Immature natural killer cell (primary cell): Measurements from ENCODE around the gene PYROXD2. TPM values are rescaled to one million over a fixed set of nuclear protein-coding genes. Genes with fewer than 3 reads are reported as not detected.

Experiments used
- DNase-seq, 3 donors: peaks; one replicate each; pipeline ENCODE4 v3.0.0; 2022; ENCODE audit warnings: mixed read lengths in 1 of 3
- H3K27ac Mint-ChIP-seq, 6 donors: one replicate each; pipeline ENCODE4 v1.8.0; 2020; ENCODE audit warnings: mixed read lengths in 6 of 6, mild to moderate bottlenecking in 5 of 6, inconsistent platforms in 4 of 6, moderate library complexity in 3 of 6
- H3K27me3 Mint-ChIP-seq, 3 donors: one replicate each; pipeline ENCODE4 v1.8.0; 2020 to 2021; ENCODE audit warnings: low read depth in 3 of 3, mild to moderate bottlenecking in 3 of 3, mixed read lengths in 3 of 3, moderate library complexity in 3 of 3, inconsistent platforms in 1 of 3
- H3K36me3 Mint-ChIP-seq, 3 donors: one replicate each; pipeline ENCODE4 v1.8.0; 2020; ENCODE audit warnings: mixed read lengths in 3 of 3, inconsistent platforms in 2 of 3, mild to moderate bottlenecking in 2 of 3
- H3K4me1 Mint-ChIP-seq, 2 donors: one replicate each; pipeline ENCODE4 v1.8.0; 2020; ENCODE audit warnings: inconsistent platforms in 2 of 2, mild to moderate bottlenecking in 2 of 2, mixed read lengths in 2 of 2, moderate library complexity in 1 of 2
- H3K4me3 Mint-ChIP-seq, 5 donors: one replicate each; pipeline ENCODE4 v1.8.0; 2020; ENCODE audit warnings: mild to moderate bottlenecking in 5 of 5, mixed read lengths in 5 of 5, inconsistent platforms in 3 of 5, moderate library complexity in 3 of 5
- H3K9me3 Mint-ChIP-seq, 6 donors: one replicate each; pipeline ENCODE4 v1.8.0; 2020; ENCODE audit warnings: mild to moderate bottlenecking in 6 of 6, mixed read lengths in 6 of 6, inconsistent platforms in 4 of 6, moderate library complexity in 3 of 6
- polyA plus RNA-seq, 3 donors: library from polyadenylated mRNA; unstranded; fragments of 300-500 nt; fragmentation: Illumina TruSeq; gene quantifications; one replicate each; pipeline ENCODE4 v1.2.3, GENCODE V29; 2021

Gene PYROXD2
- polyA plus RNA-seq, 3 donors from 2014 or later: 8.5 to 21.1 (median 17.3) TPM

DNA sequence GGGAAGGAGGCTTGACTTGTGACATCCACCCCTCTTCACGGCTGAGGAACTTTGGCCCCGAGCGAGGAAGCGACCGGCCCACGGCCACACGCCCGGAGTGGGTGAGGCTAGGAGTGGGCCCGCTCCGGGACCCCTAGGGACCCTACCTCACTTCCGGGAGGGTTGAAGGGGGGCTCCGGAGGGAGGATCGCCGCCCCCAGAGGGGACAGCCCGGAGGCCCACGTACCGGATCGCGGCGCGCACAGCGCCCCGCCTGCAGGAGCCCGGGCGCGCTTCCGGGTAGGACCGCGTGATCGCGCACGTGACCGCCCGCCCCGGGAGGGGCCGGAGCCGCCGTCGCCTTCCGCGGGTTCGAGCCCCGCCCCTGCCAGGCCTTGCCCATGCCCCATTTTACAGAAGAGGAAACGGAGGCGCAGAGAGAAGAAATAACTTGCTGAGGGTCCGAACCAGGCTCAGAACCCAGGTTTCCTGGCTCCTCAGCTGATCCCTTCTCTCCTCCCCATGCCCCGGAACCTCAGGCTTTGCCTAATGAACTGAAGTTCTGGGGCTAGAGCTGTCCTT lies 31.8 kb upstream of the PYROXD2 start, which contains the start of gene HPS1:
HPS1 (minus strand) TSS at position 275 of the 561 bp plus-strand sequence. CDS start 3,695 bp downstream, outside the sequence.
- H3K36me3 Mint-ChIP-seq: peaks cover 4 to 11% (median 7%) of the 10 kb centered on the region in 3 donors
- H3K9me3 Mint-ChIP-seq: no peaks in the 10 kb centered on the region
- H3K27me3 Mint-ChIP-seq: peaks cover 8 to 13% (median 12%) of the 10 kb centered on the region in 3 donors
- peaks cover 45 to 48% of the 10 kb centered on the region in 2 donors for H3K4me1 Mint-ChIP-seq
- peak within 1 kb of the TSS; percentile 88 to 93 (median 90) for H3K27ac Mint-ChIP-seq
- peak within 1 kb of the TSS; percentile 90 to 93 (median 90) for H3K4me3 Mint-ChIP-seq
- peak; percentile 78 to 82 (median 81) for DNase-seq

DNA sequence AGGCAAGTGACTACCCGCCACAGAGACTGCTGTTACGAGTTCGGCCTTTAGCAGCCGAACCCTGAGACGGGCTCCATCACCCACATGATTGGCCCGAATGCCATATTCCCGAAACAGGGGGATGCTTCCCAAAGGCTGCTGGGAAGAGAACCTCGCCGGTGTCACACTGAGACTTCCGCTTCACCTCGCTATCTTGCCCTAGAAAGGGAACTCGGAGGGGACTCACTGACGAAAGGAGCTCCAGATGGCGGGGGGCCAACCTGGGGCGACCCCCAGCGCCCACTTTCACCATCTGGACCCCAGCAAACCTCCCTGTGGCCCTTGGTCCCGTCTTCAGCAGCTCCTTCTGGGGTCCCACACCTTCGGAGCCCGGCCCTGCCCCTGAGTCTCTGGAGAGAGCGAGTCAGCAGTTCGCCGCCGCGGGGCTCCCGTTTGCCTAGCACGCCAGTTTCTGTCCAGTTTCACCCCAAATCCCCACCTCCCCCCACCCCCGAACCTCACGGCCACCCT lies 31.2 kb upstream of the PYROXD2 start:
- Mint-ChIP-seq H3K27ac (peak overlapping the region; percentile 88 to 93 (median 89)), H3K4me1 (peaks cover 47 to 54% of the 10 kb centered on the region in 2 donors), H3K4me3 (peak overlapping the region; percentile 90 to 93 (median 90)), H3K27me3 (peaks cover 8 to 13% (median 12%) of the 10 kb centered on the region in 3 donors), H3K36me3 (peaks cover 4 to 15% (median 7%) of the 10 kb centered on the region in 3 donors), H3K9me3 (no peaks in the 10 kb centered on the region)
- peak in 1 of 3 donors; percentile 22 for DNase-seq

DNA sequence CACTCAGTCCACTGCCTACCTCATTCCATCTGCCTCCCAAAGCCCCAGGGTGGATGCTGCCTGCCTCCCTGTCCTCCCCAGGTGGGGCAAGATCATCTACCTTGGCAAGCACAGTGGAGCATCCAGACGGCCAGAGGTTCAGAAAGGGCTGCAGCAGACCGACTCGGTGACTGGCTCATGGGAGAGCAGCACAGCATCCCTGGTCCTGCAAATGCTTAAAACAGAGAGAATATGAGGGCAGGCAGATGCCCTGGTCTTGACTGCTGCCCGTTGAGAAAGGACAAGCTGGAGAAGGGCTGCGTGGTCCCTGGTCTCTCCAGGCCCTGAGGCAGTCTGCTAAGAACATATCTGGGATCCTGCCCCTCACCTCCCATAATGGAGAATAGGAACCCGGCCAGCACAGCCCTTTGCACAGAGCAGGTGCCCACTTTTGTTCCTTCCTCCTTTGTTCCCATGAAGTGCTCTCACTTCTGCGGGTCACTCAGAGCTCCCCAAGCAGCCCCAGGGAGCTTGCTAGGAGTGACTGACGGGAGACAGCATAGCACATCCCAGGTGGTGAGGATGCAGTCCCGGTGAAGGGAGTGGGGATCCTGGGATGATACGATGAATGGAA lies 30.3 kb upstream of the PYROXD2 start:
- Mint-ChIP-seq H3K36me3 (peaks cover 4 to 19% (median 7%) of the 10 kb centered on the region in 3 donors), H3K4me1 (peaks cover 51 to 58% of the 10 kb centered on the region in 2 donors), H3K9me3 (no peaks in the 10 kb centered on the region), H3K27me3 (peaks cover 8 to 11% (median 9%) of the 10 kb centered on the region in 3 donors), H3K27ac (peak overlapping the region; percentile 88 to 93 (median 89)), H3K4me3 (peak overlapping the region; percentile 90 to 93 (median 90))
- DNase-seq: no peak

DNA sequence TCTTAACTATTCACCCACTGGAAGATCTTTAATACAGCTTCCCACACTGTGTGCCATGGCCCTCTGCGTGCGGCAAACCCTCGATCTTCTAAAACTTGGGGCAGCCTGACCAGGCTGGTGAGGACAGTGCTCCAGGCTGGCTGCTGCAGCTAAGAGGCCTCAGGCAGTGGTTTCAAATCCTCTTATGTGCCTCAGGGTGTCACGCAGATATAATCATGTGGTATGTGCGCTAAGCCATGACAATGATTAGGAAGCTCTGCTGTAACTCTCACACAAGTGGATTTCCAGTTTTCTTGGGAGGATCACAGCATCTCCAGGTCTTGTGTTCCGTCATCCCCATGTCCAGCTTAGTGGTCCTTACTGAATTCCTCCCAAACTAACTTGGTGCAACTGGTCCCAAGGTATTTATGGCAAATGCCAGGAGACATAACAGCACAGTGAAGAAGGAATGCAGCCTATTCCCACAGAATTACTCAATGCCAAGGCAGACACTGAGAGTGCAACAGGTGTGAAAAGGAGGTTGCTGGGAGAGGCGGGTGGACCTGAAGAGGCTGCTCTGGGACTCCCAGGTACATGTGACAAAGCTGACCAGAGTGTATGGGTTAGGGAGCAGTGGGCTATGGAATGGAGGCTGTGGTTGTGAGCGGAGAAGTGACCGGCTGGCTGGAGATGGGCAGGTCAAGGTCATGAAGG lies 29.5 kb upstream of the PYROXD2 start:
- H3K4me1 Mint-ChIP-seq: peaks cover 54 to 64% of the 10 kb centered on the region in 2 donors

DNA sequence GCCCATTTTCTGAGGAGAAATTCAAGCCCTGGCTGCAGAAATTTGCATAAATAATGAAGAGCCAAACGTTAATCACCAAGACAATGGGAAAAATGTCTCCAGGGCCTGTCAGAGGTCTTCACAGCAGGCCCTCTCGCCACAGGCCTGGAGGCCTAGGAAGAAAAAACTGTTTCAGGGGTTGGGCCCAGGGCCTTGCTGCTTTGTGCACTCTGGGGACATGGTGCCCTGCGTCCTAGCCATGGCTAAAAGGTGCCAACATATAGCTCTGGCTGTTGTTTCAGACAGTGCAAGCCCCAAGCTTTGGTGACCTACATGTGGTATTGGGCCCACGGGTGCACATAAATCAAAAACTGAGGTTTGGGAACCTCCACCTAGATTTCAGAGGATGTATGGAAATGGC lies 23.7 kb upstream of the PYROXD2 start:
- H3K27ac Mint-ChIP-seq: peak overlapping the region in 1 of 6 donors; percentile 7
- H3K4me3 Mint-ChIP-seq: no peak overlapping the region
- H3K9me3 Mint-ChIP-seq: no peaks in the 10 kb centered on the region
- peaks cover 25 to 56% (median 28%) of the 10 kb centered on the region in 3 donors for H3K36me3 Mint-ChIP-seq
- H3K27me3 Mint-ChIP-seq: no peaks in the 10 kb centered on the region
- H3K4me1 Mint-ChIP-seq: peaks cover 23 to 52% of the 10 kb centered on the region in 2 donors
- DNase-seq: no peak

More for the DNA sequence above, 29.5 kb upstream of the PYROXD2 start:
- Mint-ChIP-seq H3K4me3 (peak overlapping the region; percentile 40 to 93 (median 90)), H3K27ac (peak overlapping the region; percentile 48 to 90 (median 88)), H3K9me3 (no peaks in the 10 kb centered on the region), H3K27me3 (peaks cover 8 to 9% (median 9%) of the 10 kb centered on the region in 3 donors), H3K36me3 (peaks cover 10 to 26% (median 11%) of the 10 kb centered on the region in 3 donors)
- no peak for DNase-seq

DNA sequence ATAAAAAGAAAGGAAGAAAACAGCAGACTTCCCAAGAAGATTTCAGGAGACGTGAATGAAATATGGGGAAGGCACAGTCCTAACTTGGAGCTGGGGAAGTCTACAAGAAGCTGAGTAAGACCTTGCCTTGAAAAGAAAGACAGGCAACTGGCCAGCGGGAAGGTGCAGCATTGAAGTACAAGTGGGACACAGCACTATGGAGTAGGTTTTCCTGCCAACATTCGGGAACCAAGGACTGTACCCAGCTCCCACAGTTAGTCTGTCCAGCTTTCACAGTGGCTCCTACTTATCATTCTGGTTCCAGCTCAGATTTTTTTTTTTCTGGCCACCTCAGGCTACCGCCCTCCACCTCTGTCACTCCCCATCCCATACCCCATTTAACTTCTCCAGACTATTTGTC lies 21.7 kb upstream of the PYROXD2 start:
- H3K36me3 Mint-ChIP-seq: peaks cover 30 to 60% (median 36%) of the 10 kb centered on the region in 3 donors
- peaks cover 0 to 4% (median 0%) of the 10 kb centered on the region in 6 donors for H3K9me3 Mint-ChIP-seq
- peaks cover 12 to 36% of the 10 kb centered on the region in 2 donors for H3K4me1 Mint-ChIP-seq
- H3K27ac Mint-ChIP-seq: no peak overlapping the region
- no peaks in the 10 kb centered on the region for H3K27me3 Mint-ChIP-seq
- no peak for DNase-seq
- no peak overlapping the region for H3K4me3 Mint-ChIP-seq

DNA sequence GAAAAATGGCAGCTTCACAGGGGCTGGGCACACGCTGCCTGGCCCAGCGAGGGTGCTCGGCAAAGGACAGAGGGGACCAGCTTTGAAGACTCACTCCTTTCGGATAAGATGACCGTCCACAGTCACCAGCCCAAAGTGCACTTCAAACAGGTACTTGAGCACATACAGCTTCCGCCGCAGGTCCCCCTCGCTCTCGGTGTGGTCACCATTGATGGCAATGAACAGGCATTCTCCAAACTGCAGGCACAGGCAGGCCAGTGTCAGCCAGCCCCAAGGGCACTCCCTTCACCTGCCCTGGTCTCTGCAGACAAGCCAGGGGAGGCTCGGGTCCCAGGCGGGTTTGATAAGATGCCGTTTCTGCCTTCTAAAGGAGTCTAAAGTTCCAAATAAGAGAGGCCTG lies 20.2 kb upstream of the PYROXD2 start:
- H3K27ac Mint-ChIP-seq: peak overlapping the region in 3 of 6 donors; percentile 28 to 60 (median 35)
- H3K9me3 Mint-ChIP-seq: peaks cover 0 to 4% (median 0%) of the 10 kb centered on the region in 6 donors
- H3K27me3 Mint-ChIP-seq: no peaks in the 10 kb centered on the region
- peaks cover 35 to 68% (median 42%) of the 10 kb centered on the region in 3 donors for H3K36me3 Mint-ChIP-seq
- H3K4me3 Mint-ChIP-seq: no peak overlapping the region
- no peak for DNase-seq
- peaks cover 6 to 26% of the 10 kb centered on the region in 2 donors for H3K4me1 Mint-ChIP-seq

DNA sequence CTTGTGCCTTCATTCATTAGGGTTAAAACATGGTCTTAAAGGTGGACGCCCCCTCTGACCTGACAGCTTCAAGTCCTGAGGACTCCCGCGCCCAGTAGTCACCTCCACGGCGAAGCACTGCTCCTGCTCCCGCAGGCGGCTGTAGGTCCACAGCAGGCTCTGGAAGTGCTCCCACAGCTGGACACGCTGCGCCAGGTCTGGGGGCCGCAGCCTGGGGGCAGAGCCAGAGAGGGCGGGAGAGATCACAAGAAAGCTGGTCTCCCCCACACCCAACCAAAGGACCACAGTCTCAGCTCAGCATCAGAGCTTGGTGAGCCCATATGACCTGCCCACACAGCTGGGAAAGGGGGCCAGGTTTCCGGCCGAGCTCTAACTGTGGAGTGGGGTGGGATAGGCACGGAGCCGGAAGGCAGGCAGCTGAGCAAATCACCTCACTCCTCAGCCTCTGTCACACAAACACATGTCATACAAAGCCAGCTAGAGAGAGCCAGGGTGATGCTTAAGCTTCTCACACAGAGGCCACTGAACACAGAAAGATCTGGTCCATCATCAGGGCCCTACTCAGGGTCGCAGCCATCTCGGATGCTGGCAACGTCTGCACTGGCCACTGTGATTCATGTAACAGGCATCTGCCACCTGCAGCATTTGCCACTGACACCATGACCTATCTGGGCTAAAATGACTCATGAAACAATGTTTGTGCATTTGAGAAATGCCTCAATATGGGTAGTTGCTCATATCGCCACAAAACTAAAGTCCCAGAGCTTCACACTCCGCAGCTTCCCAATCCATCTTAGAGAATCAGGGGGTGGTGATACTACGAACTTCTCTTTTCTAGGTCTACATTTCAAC lies 19.1 kb upstream of the PYROXD2 start:
- Mint-ChIP-seq H3K4me3 (no peak overlapping the region), H3K9me3 (peaks cover 0 to 4% (median 0%) of the 10 kb centered on the region in 6 donors), H3K36me3 (peaks cover 32 to 62% (median 35%) of the 10 kb centered on the region in 3 donors), H3K27me3 (no peaks in the 10 kb centered on the region), H3K4me1 (peaks cover 3 to 21% of the 10 kb centered on the region in 2 donors), H3K27ac (no peak overlapping the region)
- no peak for DNase-seq

DNA sequence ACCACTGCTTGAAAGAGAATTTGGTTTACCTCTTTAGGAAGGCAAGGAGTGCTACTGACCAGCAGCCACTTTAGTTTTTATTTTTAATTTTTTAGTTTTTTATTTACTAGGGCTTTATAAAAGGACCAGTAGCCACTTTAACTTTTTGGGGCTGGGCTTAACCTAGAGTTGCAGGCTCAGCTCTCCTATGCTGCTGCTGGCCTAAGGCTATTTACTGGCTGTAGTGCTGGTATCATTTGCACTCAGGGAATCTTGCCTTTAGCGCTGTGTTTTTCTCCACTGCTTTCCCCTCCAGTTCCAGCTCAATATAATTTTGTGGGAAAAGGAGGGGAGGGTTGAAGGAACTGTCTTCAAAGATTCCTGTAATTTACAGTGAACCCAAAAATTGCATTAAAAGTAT lies 18.4 kb upstream of the PYROXD2 start:
- no peaks in the 10 kb centered on the region for H3K27me3 Mint-ChIP-seq
- peaks cover 0 to 4% (median 0%) of the 10 kb centered on the region in 6 donors for H3K9me3 Mint-ChIP-seq
- DNase-seq: no peak
- peaks cover under 1 to 18% of the 10 kb centered on the region in 2 donors for H3K4me1 Mint-ChIP-seq
- no peak overlapping the region for H3K27ac Mint-ChIP-seq
- peaks cover 32 to 57% (median 33%) of the 10 kb centered on the region in 3 donors for H3K36me3 Mint-ChIP-seq
- H3K4me3 Mint-ChIP-seq: no peak overlapping the region

DNA sequence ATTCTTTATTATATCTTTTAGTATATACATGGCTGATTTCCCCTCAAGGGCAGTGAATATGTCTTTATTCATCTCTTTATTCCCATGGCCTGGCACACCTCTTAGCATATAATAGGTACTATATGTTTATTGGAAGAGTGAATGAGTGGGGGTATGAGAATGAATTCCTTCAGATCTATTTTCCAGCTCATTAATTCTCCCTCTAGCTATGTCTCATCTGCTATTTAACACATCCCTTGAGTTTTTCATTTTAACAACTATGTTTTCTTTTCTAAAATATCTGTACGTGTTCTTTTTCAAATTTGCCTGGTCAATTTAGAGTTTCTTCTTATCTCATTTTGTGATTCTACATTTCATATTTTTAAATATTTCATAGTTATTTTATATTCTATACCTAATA lies 17.3 kb upstream of the PYROXD2 start:
- Mint-ChIP-seq H3K27ac (no peak overlapping the region), H3K9me3 (peaks cover 0 to 4% (median 0%) of the 10 kb centered on the region in 6 donors), H3K27me3 (no peaks in the 10 kb centered on the region), H3K4me1 (peaks cover 0 to 10% of the 10 kb centered on the region in 2 donors), H3K4me3 (no peak overlapping the region), H3K36me3 (peaks cover 30 to 57% (median 35%) of the 10 kb centered on the region in 3 donors)
- DNase-seq: no peak

DNA sequence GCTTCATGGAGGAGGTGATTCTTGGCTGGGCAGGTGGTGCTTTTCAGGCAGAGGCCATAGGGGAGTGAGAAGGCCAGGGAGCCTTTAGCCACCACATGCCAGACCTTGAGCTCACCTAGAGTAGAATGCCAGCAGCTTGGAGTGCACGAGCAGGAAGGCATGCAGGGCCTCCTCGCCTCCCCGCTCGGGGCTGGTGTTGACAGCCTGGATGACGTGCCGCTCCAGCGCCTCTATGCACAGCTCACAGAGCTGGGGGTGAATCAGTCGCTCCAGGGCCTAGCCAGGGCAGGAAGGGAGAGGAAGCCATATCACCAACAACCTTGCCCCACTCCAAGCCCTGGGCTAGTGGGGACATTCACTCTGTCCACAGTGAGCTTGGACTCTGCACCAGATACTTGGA lies 16.0 kb upstream of the PYROXD2 start:
- peaks cover 25 to 59% (median 38%) of the 10 kb centered on the region in 3 donors for H3K36me3 Mint-ChIP-seq
- H3K27ac Mint-ChIP-seq: peak overlapping the region in 1 of 6 donors; percentile 58
- H3K4me1 Mint-ChIP-seq: peaks cover 0 to 6% of the 10 kb centered on the region in 2 donors
- H3K9me3 Mint-ChIP-seq: peaks cover 0 to 4% (median 0%) of the 10 kb centered on the region in 6 donors
- no peak for DNase-seq
- H3K4me3 Mint-ChIP-seq: no peak overlapping the region
- no peaks in the 10 kb centered on the region for H3K27me3 Mint-ChIP-seq

DNA sequence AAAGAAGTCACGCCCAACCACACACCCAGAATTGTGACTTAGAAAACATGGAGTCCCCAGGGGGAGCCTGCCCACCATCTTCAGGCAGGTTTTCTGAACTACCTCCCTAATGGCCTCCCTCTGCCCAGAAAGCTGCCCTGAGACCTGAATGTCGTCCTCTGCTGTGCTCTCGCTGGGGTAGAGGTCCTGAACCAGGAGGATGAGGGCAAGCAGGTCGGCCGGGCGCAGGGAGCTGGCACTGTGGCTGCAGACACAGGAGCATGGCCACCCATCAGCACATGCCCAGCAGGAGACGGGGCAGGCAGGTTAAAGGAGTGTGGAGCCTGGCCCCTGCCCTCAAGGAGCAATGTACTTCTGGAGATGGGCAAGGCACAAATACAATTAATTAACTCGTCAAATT lies 15.4 kb upstream of the PYROXD2 start:
- no peak for DNase-seq
- H3K4me1 Mint-ChIP-seq: no peaks in the 10 kb centered on the region
- peaks cover 21 to 53% (median 35%) of the 10 kb centered on the region in 3 donors for H3K36me3 Mint-ChIP-seq
- H3K9me3 Mint-ChIP-seq: peaks cover 0 to 4% (median 0%) of the 10 kb centered on the region in 6 donors
- H3K27ac Mint-ChIP-seq: peak overlapping the region in 1 of 6 donors; percentile 39
- no peak overlapping the region for H3K4me3 Mint-ChIP-seq
- no peaks in the 10 kb centered on the region for H3K27me3 Mint-ChIP-seq
